ENCODE measurements around the gene MTX1.

Gene MTX1

GRCh38 chr1:155177192-155177917 lies 31.1 kb upstream of the MTX1 start:
- in situ Hi-C loops (cut with HindIII; ENCODE audit: low pct_unique_long_range_greater_than_20kb, low sequenced_read_pairs): no loop called here
- DNase-seq (ENCODE audit: low read depth in 1 of 2, low spot score in 1 of 2): peak; percentile 95

DNA sequence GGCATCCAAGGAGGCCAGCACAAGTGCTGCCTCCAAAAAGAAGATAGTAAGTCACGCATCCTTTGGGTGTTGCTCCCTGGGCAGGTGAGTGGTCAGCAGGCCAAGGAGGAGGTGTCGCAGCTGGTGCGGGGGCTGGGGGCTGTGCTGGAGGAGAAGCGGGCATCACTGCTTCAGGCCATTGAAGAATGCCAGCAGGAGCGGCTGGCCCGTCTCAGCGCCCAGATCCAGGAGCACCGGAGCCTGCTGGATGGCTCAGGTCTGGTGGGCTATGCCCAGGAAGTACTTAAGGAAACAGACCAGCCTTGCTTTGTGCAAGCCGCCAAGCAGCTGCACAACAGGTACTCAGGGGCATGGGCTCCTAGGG lies 30.6 kb upstream of the MTX1 start:
- TF ChIP-seq JUND (IDR thresholded peaks at IDR 0.05; ENCODE audit: low read depth): no peak
- no peak for DNase-seq (ENCODE audit: low read depth in 1 of 2, low spot score in 1 of 2)
- in situ Hi-C loops (cut with HindIII; ENCODE audit: low pct_unique_long_range_greater_than_20kb, low sequenced_read_pairs): no loop called here

More at GRCh38 chr1:155177192-155177917, 31.1 kb upstream of the MTX1 start:
- TF ChIP-seq JUND (IDR thresholded peaks at IDR 0.05; ENCODE audit: low read depth): no peak; the same call in 1 of the 2 replicates

DNA sequence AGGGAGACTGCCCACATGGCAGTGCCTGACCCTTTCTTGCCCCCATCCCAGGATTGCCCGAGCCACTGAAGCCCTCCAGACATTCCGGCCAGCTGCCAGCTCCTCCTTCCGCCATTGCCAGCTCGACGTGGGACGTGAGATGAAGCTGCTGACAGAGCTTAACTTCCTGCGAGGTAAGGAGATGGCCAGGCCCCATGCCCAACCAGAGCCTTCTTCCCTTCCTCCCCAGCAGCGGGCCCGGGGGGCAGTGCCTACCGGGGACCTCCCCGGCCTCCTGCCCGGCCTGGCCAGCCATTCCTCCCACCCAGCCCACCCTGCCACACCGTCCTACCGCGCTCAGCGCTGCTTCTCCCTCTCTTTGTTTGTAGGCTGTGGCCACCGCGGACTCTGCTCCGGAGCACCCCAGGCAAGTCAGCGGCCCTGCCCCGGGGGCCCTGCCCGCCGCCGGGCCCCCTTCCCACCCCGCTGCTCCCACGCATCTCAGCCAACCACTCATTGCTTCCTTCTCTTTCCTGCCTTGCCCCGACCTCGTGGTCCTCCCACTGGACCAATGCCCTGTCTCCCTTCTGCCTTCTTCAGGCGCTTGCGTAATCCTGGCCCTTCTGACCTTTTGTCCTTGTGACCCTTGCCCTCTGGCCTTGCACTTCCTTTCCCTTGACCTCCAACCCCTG lies 29.9 kb upstream of the MTX1 start:
- DNase-seq (ENCODE audit: low read depth in 1 of 2, low spot score in 1 of 2): peak in 1 of 2 experiments; percentile 35
- in situ Hi-C loops (cut with HindIII; ENCODE audit: low pct_unique_long_range_greater_than_20kb, low sequenced_read_pairs): no loop called here
- no peak for TF ChIP-seq JUND (IDR thresholded peaks at IDR 0.05; ENCODE audit: low read depth)

- in situ Hi-C loops (cut with HindIII; ENCODE audit: low pct_unique_long_range_greater_than_20kb, low sequenced_read_pairs): no loop called here
- no peak for TF ChIP-seq JUND (IDR thresholded peaks at IDR 0.05; ENCODE audit: low read depth)
- peak in 1 of 2 experiments; percentile 33 for DNase-seq (ENCODE audit: low read depth in 1 of 2, low spot score in 1 of 2)
Observed at GRCh38 chr1:155179112-155180031, 29.1 kb upstream of the MTX1 start.

- DNase-seq (ENCODE audit: low read depth in 1 of 2, low spot score in 1 of 2): no peak
- no peak for TF ChIP-seq JUND (IDR thresholded peaks at IDR 0.05; ENCODE audit: low read depth)
- in situ Hi-C loops (cut with HindIII; ENCODE audit: low pct_unique_long_range_greater_than_20kb, low sequenced_read_pairs): no loop called here
Observed at GRCh38 chr1:155181371-155182051, 27.0 kb upstream of the MTX1 start.

DNA sequence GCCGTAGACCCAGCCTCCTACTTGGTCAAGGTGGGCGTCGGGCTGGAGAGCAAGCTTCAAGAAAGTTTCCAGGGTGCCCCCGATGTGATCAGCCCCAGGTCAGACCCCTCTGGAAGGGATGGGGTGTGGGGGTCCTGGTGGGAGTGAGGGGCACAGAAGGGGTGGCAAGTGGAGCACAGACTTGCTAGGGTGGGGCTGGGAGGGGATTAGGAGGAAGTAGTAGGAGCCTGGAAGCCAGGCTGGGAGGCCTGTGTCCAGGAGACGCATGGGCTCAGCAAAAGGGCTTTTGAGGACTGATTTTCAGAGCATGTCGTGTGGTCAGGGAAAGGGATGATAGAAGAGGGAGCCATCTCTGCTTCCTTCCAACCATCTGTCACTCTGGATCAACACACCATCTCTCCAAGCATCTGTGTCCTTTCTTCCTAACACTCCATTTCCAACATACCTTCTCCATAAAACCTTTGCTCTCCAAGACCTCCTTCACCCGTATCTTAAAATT lies 26.4 kb upstream of the MTX1 start:
- TF ChIP-seq JUND (IDR thresholded peaks at IDR 0.05; ENCODE audit: low read depth): no peak
- DNase-seq (ENCODE audit: low read depth in 1 of 2, low spot score in 1 of 2): peak in 1 of 2 experiments; percentile 29
- in situ Hi-C loops (cut with HindIII; ENCODE audit: low pct_unique_long_range_greater_than_20kb, low sequenced_read_pairs): no loop called here

- no peak for TF ChIP-seq JUND (IDR thresholded peaks at IDR 0.05; ENCODE audit: low read depth)
- DNase-seq (ENCODE audit: low read depth in 1 of 2, low spot score in 1 of 2): no peak
- in situ Hi-C loops (cut with HindIII; ENCODE audit: low pct_unique_long_range_greater_than_20kb, low sequenced_read_pairs): no loop called here
Observed at GRCh38 chr1:155183775-155184221, 24.7 kb upstream of the MTX1 start.

GRCh38 chr1:155184351-155184811 lies 24.1 kb upstream of the MTX1 start:
- in situ Hi-C loops (cut with HindIII; ENCODE audit: low pct_unique_long_range_greater_than_20kb, low sequenced_read_pairs): no loop called here
- DNase-seq (ENCODE audit: low read depth in 1 of 2, low spot score in 1 of 2): peak in 1 of 2 experiments; percentile 67
- no peak for TF ChIP-seq JUND (IDR thresholded peaks at IDR 0.05; ENCODE audit: low read depth)

GRCh38 chr1:155184835-155185782 lies 23.4 kb upstream of the MTX1 start:
- in situ Hi-C loops (cut with HindIII; ENCODE audit: low pct_unique_long_range_greater_than_20kb, low sequenced_read_pairs): no loop called here
- TF ChIP-seq JUND (IDR thresholded peaks at IDR 0.05; ENCODE audit: low read depth): no peak
- peak in 1 of 2 experiments; percentile 67 for DNase-seq (ENCODE audit: low read depth in 1 of 2, low spot score in 1 of 2)

GRCh38 chr1:155185783-155186066 lies 22.8 kb upstream of the MTX1 start:
- no peak for TF ChIP-seq JUND (IDR thresholded peaks at IDR 0.05; ENCODE audit: low read depth)
- in situ Hi-C loops (cut with HindIII; ENCODE audit: low pct_unique_long_range_greater_than_20kb, low sequenced_read_pairs): no loop called here

More at GRCh38 chr1:155185783-155186066, 22.8 kb upstream of the MTX1 start:
- no peak for DNase-seq (ENCODE audit: low read depth in 1 of 2, low spot score in 1 of 2)

All from T47D (cell line).